RWPE2 (cell line): ENCODE results near the gene ZBTB22.

Experiments used
- ATAC-seq: fragments of 200-7000 bp; cut with Tn5 transposase; 3 replicates; pipeline ENCODE4 v1.9.1; 2021; ENCODE audit warnings: low read depth
- DNase-seq: peaks from one replicate; pipeline ENCODE4 v3.0.0-alpha.2; 2020; ENCODE audit warnings: low spot score
- H3K27ac ChIP-seq: fragments of 450-650 bp; 2 replicates; pipeline ENCODE4 v1.5.1; 2017; ENCODE audit warnings: mild to moderate bottlenecking; ENCODE audit not compliant: poor library complexity, severe bottlenecking
- H3K27me3 ChIP-seq: fragments of 250-450 bp; sonication (Bioruptor Pico); 2 replicates; pipeline ENCODE4 v1.5.1; 2021; ENCODE audit warnings: mild to moderate bottlenecking, moderate library complexity; ENCODE audit not compliant: insufficient read depth, poor library complexity, severe bottlenecking
- H3K36me3 ChIP-seq: fragments of 250-450 bp; sonication (Bioruptor Pico); 2 replicates; pipeline ENCODE4 v1.5.1; 2020; ENCODE audit warnings: low read depth, mild to moderate bottlenecking, moderate library complexity
- H3K4me1 ChIP-seq: fragments of 250-450 bp; sonication (Bioruptor Pico); 2 replicates; pipeline ENCODE4 v1.5.1; 2021; ENCODE audit warnings: mild to moderate bottlenecking, moderate library complexity; ENCODE audit not compliant: insufficient read depth, poor library complexity, severe bottlenecking
- H3K4me3 ChIP-seq: fragments of 250-450 bp; sonication (Bioruptor Pico); 2 replicates; pipeline ENCODE4 v1.5.1; 2021; ENCODE audit warnings: mild to moderate bottlenecking, moderate library complexity; ENCODE audit not compliant: severe bottlenecking
- H3K9me3 ChIP-seq: fragments of 250-450 bp; sonication (Bioruptor Pico); 2 replicates; pipeline ENCODE4 v1.5.1; 2021; ENCODE audit warnings: mild to moderate bottlenecking, moderate library complexity; ENCODE audit not compliant: severe bottlenecking
- TF ChIP-seq, protein P1 (sequence below): fragments of 450-650 bp; IDR thresholded peaks from one replicate; pipeline ENCODE4 v1.5.1; 2017; ENCODE audit warnings: mild to moderate bottlenecking, moderate library complexity; ENCODE audit not compliant: poor library complexity, severe bottlenecking

The ZBTB22 gene

DNA sequence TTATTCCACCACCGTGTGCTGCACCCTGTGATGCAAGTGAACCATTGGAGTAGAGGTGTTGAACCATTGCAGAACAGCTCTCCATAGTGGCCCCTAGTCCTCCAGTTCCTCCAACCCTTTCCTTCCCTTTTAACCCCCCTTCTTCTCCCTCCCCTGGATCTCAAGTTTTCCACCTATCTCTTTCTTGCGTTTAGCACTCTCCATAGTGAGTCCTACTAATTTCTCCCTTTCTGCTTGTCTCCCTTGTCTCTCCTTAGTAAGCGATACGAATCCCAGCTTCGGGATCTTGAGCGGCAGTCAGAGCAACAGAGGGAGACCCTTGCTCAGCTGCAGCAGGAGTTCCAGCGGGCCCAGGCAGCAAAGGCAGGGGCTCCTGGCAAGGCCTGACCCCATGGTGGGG, 27.1 kb downstream of the ZBTB22 start:
- peak overlapping the region; percentile 76 for H3K4me3 ChIP-seq
- H3K9me3 ChIP-seq: no peaks in the 10 kb centered on the region
- DNase-seq (no peak), ATAC-seq (no peak)
- no peaks in the 10 kb centered on the region for H3K27me3 ChIP-seq
- H3K27ac ChIP-seq: no peak overlapping the region
- H3K36me3 ChIP-seq: peaks cover 53% of the 10 kb centered on the region
- H3K4me1 ChIP-seq: no peaks in the 10 kb centered on the region
- TF ChIP-seq, protein P1, sequence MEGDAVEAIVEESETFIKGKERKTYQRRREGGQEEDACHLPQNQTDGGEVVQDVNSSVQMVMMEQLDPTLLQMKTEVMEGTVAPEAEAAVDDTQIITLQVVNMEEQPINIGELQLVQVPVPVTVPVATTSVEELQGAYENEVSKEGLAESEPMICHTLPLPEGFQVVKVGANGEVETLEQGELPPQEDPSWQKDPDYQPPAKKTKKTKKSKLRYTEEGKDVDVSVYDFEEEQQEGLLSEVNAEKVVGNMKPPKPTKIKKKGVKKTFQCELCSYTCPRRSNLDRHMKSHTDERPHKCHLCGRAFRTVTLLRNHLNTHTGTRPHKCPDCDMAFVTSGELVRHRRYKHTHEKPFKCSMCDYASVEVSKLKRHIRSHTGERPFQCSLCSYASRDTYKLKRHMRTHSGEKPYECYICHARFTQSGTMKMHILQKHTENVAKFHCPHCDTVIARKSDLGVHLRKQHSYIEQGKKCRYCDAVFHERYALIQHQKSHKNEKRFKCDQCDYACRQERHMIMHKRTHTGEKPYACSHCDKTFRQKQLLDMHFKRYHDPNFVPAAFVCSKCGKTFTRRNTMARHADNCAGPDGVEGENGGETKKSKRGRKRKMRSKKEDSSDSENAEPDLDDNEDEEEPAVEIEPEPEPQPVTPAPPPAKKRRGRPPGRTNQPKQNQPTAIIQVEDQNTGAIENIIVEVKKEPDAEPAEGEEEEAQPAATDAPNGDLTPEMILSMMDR: no peak

DNA sequence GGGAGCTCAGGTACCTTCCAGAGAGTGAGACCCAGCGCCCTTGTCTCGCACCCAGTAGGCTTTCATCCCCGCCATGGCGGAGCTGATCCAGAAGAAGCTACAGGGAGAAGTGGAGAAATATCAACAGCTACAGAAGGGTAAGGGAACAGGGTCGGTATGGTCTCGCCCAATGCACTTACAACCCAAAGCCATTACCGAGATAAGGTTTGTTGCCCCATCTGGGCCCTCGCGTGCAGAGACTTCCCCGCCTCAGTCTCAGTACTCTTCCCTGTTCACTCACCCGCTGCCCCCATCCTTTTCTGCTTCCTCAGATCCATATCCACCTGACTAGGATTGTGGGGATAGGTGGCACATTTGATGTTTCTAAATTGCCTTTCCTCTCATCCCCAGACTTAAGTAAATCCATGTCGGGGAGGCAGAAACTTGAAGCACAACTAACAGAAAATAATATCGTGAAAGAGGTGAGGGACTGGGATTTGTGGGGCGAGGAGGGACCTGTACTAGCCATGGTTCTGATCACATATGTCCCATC, 27.7 kb downstream of the ZBTB22 start:
- Histone ChIP-seq H3K4me1 (no peaks in the 10 kb centered on the region), H3K4me3 (peak overlapping the region; percentile 76), H3K27ac (peak overlapping the region; percentile 23), H3K27me3 (no peaks in the 10 kb centered on the region), H3K36me3 (peaks cover 57% of the 10 kb centered on the region), H3K9me3 (no peaks in the 10 kb centered on the region)
- ATAC-seq (peak; percentile 26), DNase-seq (no peak)
- TF ChIP-seq, protein P1: no peak

DNA sequence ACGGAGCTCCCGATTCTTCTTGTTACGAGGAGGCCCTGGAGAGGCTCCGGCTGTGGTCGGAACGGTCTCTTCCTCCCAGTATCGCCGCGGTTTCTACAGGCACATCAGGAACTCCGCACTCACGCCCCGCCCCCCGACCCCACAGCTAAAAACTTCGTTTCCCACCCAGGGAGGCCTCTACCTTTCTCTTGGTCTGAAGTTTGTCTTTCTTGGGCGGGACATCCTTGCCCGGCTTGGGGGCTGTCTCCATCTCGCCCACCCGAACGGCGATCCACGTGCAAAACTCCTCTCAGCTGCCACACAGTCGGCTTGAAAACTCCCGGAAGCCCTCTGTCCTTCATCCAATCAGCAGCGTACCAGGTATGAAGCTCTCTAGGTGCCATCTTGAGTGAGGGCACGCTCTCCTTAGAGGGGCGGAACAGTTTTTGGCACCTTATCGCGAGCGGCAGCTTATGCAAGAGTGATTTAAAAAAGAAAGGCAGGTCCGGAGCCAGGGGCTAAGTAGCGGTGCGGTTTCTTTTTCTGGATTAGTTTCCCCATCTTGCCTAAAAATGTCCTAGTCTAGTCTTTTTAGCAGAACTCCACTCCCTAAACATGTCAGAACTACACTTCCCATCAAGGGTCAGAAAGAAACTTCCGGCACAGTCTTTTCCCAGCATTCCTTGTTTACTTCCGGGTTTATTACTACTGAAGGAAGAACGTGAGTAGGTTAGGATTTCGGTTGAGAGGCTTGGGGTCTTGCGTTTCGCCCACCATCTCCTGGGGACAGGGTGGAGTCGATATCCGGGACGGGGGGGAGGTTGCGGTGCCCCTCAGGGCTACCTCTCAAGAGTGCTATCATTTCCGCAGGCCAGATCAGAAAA, 28.4 kb downstream of the ZBTB22 start, which contains the start of the genes PFDN6 and WDR46:
PFDN6 (plus strand) TSS at position 681 of the 863 bp plus-strand sequence. CDS start 256 bp downstream, outside the sequence.
WDR46 (minus strand) TSS at position 319 of the 863 bp plus-strand sequence; CDS start at position 250, 69 bp downstream.
- peaks cover 59% of the 10 kb centered on the region for H3K36me3 ChIP-seq
- H3K9me3 ChIP-seq: no peaks in the 10 kb centered on the region
- H3K4me3 ChIP-seq: peak within 1 kb of the TSS; percentile 76
- DNase-seq: no peak
- peak; percentile 95 for ATAC-seq
- TF ChIP-seq, protein P1: no peak
- no peaks in the 10 kb centered on the region for H3K27me3 ChIP-seq
- peak within 1 kb of the TSS; percentile 23 for H3K27ac ChIP-seq
- H3K4me1 ChIP-seq: no peaks in the 10 kb centered on the region

DNA sequence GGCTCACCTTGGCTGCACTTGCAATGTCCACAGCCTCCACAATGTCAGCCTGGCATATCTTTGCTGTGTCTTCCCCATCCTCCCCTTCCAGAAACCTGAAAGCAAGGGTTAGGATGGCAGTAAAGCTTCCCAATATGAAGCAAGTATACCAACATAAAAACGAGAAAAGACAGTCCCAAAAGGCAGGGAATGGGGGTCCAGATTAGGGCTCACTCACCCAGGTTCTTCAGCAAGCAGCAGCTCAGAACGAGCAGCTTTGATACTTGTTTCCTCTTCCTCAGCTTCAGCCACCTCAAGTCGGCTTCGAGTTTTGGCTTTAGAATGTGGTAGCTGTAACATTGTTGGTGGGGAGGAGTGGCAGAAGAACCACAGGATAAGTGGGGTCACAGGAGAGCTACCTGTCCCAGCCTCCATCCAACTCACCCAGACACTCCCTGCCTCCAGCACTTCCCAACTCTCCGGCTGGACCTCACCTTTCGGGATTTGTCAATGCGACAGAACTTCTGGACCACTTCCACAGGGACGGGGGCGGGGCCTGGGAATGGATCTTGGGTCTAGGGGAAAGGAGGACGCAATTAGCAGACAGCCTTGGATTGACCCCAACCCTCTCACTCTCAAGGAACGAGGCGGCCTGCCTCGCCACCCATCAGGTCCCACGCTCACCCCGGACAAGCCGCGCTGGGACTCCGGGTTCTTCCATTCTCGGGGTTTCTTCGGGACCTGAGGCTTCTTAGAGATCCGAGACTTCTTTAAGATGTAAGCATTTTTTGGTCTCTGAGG, 29.2 kb downstream of the ZBTB22 start:
- H3K27me3 ChIP-seq: no peaks in the 10 kb centered on the region
- H3K4me3 ChIP-seq: peak overlapping the region; percentile 76
- H3K4me1 ChIP-seq: no peaks in the 10 kb centered on the region
- no peaks in the 10 kb centered on the region for H3K9me3 ChIP-seq
- H3K36me3 ChIP-seq: peaks cover 63% of the 10 kb centered on the region
- TF ChIP-seq, protein P1: no peak
- no peak for DNase-seq
- no peak for ATAC-seq
- peak overlapping the region; percentile 23 for H3K27ac ChIP-seq
